NCI-H748 (cell line): ENCODE results near the gene CAPZB.
"Not testable (repeated sequence)": the region's sequence is repeated elsewhere in the genome, so short reads cannot be mapped to it uniquely, and the experiment has no call there.

Experiments used
- DNase-seq: peaks from one replicate; lab custom pipeline; 2025; ENCODE audit not compliant: unreplicated experiment; lab: John Stamatoyannopoulos, UW

CAPZB gene

GRCh38 chr1:19485362-19486187 is at the start of gene CAPZB:
Gene CAPZB (minus strand): TSS chr1:19485539. CDS start chr1:19485438, 101 bp downstream.
- peak; percentile 88 for DNase-seq

DNA sequence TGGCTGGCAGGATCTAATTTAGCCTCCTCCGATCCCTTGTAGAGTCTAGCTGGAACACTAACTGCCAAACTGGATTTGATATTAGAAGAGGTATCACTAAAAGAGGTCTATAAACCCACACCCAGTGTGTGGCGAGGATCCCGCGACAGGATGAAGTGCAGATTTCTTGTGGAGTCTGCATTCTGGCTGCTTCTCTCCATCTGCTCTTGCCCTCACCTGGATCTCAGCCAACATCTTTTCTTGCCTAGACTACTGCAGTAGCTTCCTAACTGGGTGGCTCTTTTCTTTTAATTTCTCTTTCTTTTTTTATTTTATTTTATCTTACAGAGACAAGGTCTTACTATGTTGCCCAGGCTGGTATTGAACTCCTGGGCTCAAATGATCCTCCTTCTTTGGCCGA is 48.9 kb upstream of the CAPZB start:
- no peak for DNase-seq

DNA sequence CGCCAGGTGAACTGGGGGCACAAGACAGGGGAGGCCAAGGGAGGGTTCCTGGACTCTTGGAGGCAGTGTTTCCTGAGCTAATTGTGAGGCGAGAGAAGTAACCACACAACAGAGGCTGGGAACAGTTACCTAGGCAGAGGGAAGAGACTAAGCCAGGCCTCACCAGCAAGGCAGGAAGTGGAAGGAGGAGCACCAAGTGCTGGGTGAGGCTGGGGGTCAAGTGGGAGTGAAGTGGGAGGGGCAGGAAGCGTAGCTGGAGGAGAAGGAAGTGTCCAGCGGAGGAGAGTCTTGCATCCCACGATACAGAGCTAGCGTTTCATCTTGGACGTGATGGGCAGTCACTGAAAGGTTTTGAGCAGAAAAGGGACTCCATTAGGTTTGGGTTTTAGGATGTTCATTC is 48.3 kb upstream of the CAPZB start:
- DNase-seq, result no peak

DNA sequence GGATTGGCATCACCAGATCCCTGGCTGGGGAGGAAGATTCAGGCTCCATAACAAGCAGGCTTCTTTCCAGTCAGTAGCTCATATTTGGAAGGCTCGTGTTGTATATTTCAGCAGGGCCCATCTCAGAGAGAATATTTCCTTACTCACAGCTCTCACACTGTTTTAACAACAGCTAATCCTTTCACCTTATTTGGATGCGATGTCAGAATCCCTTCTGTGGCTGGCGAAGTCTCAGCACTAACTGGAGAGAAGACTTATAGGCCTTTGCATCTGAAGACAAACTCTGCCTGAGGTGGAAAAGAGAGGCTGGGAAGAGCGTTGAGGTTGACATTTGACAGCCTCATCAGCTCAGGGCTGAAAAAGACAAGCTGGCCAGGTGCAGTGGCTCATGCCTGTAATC is 47.2 kb upstream of the CAPZB start:
- no peak for DNase-seq

- DNase-seq, result no peak
Measured at GRCh38 chr1:19529664-19530063, 44.3 kb upstream of the CAPZB start.

DNA sequence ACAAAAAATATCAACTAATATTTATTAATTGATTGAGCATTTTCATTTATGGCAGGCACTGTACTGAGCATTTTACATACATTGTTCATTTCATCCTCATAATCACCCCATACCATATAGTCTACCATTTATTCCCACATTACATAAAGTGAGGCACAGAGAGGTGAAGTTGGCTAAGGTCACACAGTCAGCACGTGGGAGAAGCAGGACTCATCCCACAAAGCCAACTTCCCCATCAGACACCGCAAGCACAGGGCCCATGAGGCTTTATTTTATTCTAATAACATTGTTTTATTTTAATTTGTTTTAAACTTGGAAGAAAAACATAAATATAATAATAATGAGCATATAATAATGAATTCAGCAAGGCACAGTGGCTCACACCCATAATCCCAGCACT is 43.1 kb upstream of the CAPZB start:
- DNase-seq, result no peak

DNA sequence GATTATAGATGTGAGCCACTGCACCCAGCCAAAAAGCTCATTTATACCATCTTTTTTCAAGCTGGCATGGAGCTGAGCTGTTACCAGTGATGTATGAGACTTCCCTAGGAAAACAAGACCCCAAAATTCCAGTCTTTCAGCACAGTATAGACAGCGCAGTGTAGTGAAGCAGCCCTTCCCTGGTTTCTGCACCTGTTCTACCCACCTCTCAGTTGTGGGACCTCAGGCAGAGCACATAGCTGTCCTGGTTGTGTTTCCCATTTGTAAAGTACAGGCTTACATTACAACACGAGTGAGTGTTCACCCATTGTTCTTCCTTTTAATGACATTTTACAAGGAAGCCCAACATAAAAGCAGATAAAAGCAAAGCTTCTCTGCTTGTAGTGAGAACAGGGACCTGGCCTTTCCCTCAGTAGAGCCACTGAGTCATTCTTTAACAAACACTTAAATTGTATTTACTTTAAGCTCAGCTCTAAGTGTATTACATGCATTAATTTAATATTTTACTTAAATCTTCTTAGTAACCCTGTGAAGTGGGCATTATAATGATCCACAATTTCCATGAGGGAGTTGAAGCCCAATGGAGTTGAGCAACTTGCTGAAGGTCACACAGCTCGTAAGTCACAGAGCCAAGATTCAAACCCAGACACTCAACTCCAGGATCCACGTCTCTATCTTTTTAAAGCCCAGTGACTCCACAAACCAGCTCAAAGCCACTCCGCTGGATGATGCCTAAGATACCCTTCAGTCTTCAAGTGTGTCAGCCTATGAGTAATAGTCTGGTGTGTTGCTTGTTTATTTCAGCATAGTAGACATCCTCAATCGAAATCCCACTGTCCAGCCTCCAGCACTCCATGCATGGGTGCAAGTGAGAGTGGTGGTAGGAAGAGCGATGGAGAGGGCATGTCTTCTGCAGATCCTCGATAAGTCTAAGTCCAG is 40.5 kb upstream of the CAPZB start:
- DNase-seq, result no peak

DNA sequence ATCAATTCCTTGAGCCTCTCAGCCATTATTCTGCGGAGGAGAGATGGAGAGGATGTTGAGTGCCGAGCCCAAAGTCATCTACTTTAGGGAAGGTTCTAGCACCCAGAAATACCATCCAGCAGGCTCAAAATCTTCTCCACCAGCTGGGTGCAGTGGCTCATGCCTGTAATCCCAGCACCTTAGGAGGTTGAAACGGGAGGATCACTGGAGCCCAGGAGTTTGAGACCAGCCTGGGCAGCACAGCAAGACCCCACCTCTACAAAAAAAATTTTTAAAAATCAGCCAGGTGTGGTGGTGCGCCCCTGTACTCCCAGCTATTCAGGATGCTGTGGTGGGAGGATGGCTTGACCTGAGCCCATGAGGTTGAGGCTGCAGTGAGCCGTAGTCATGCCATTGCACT is 39.5 kb upstream of the CAPZB start:
- no peak for DNase-seq

DNA sequence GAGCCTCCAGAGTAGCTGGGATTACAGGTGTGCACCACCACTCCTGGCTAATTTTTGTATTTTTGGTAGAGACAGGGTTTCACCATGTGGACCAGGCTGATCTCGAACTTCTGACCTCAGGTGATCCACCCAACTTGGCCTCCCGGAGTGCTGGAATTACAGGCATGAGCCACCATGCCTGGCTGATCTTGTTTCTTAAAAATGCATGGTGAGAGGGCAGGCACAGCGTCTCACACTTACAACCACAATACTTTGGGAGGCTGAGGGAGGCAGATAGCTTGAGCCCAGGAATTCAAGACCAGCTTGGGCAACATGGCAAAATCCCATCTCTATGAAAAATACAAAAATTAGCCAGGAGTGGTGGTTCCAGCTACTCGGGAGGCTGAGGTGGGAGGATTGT is 37.2 kb upstream of the CAPZB start:
- DNase-seq, result not testable (repeated sequence)

GRCh38 chr1:19521411-19521810 is 36.1 kb upstream of the CAPZB start:
- no peak for DNase-seq

GRCh38 chr1:19517017-19517416 is 31.7 kb upstream of the CAPZB start:
- DNase-seq, result no peak

GRCh38 chr1:19515201-19515600 is 29.9 kb upstream of the CAPZB start:
- no peak for DNase-seq

- no peak for DNase-seq
Measured at GRCh38 chr1:19514391-19514831, 29.1 kb upstream of the CAPZB start.

DNA sequence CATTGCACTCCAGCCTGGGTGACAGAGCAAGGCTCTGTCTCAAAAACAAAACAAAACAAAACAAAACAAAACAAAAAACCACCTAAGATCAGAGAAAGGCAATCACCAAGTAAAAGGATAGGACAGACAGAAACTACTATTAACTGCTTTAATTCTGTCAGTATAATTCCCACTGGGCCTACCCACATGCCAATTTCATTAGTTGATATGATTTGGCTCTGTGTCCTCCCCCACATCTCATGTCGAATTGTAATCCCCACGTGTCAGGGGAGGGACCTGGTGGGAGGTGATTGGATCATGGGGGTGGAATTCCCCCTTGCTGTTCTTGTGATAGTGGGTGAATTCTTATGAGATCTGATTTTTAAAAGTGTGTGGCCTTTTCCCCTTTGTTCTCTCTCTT is 27.2 kb upstream of the CAPZB start:
- no peak for DNase-seq

DNA sequence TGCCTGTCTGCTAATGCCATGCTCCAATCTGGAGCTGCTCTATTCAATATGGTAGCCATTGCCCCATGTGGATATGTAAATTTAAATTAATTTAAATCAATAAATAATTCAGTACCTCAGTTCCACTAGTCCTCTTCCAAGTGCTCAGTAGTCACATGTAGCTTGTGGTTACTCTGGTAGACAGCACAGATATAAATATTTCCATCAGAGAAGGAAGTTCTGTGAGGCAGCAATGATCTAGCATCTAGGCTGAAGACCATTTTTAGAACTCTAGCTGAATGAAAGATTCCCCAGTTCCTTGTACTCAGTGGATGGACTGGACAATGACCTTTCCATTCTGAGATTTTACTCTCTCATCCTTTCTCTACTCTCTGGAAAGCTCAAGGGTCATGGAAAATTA is 25.8 kb upstream of the CAPZB start:
- no peak for DNase-seq

GRCh38 chr1:19509647-19510046 is 24.3 kb upstream of the CAPZB start:
- DNase-seq, result not testable (repeated sequence)

GRCh38 chr1:19507516-19507915 is 22.2 kb upstream of the CAPZB start:
- no peak for DNase-seq

DNA sequence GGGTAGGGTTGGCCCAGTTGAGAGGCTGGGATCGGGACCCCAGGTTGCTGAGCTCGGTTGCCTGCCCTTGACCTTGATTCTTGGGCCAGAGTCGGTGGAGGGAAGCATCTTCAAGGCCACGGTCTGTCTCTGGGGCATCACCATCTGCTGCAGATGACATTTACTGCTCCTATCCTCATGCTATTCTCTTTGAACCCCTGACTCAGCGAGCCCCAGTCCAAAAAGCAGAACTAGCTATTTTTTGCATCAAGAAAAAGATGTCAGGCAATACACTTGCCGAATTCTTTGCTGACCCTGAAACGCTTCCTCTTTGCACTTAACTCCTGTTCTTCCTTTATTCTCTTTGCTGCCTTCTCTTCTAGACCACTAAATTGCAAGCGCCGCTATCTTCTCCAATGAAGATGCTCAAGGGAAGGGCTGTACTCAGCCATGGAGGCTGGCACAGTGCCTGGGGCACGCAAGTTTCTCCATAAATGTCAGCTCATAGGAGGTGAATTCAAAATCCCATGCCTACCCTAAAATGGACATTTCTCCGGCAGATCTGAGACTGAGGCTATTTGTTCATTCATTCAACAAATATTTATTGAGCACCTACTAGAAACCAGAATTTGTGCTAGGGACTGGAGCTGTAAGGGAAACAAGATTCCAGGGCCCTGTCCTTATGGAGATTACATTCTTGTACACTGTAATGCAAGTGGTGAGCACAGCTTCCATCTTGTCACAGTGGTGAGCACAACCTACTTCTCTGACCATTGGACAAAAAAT is 20.5 kb upstream of the CAPZB start:
- DNase-seq, result no peak

GRCh38 chr1:19504796-19505692 is 19.7 kb upstream of the CAPZB start:
- no peak for DNase-seq

- not testable (repeated sequence) for DNase-seq
Measured at GRCh38 chr1:19502284-19502683, 16.9 kb upstream of the CAPZB start.
